KG1 (cell line): ENCODE measurements around the gene TMEM72.
"Not testable (repeated sequence)": the region's sequence is repeated elsewhere in the genome, so short reads cannot be mapped to it uniquely, and the experiment has no call there.

ENCODE experiments used
- DNase-seq: peaks from one replicate; lab custom pipeline; 2025; lab: John Stamatoyannopoulos, UW

The TMEM72 gene

DNA sequence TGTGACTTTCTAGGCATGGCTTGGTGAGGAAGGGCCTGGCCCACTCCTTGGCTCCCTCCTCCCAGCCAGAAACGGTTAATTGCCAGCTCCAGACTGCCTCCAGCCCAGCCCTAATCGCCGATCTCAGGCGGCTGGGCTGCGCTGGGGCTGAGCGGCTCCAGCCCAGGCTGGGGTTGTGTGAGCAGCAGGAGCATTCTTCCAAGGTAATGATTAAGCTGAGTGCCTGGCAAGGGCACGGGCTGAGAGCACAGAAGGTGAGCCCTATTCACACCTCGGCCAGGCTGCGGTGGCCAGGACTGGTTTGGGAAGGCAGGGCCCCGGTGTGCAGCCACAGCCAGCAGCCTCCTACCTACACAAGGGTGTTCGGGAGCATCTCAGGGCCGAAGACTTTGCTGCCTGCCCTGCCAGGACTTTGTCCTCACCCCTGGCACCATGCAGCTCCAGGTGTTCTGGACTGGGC lies at the start of gene TMEM72:
TSS of gene TMEM72 (plus strand) at position 257 of the 460 bp plus-strand sequence. CDS start at position 433, 176 bp downstream.
- DNase-seq, result no peak

DNA sequence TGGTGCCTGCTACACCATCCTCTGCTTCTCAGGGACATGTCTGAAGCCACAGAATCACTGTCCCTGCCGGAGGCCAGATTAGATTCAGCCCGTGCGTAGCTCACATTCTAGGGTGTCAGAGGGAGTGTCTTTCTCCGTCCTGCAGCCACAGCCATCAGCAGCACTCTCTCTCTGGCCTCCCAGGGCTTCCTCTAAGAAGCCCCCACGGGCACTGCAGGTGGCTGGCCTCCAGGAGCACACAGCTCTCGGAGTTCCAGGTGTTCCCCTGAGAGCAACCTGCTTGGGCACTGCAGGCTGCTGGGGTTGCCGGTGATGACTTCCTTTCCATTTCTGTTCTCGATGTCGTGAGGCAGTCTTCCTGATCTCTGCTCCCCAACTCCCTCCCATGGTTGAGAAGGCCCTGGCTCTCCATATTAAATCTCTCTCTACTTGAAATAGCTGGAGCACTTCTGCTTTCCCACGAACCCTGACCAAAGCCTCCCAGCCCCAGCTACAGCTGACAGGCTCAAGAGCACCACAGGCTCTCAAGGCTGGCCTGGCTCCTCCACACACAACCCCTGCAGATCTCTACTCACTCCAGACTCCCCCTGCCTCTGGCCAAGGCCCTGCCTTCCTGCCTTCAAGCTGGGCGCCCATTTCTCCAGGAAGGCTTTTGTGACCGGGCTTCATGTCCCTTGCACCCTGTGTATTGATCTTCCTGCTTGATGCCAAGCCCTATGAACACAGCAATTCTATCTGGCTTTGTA lies 49.0 kb upstream of the TMEM72 start:
- no peak for DNase-seq

DNA sequence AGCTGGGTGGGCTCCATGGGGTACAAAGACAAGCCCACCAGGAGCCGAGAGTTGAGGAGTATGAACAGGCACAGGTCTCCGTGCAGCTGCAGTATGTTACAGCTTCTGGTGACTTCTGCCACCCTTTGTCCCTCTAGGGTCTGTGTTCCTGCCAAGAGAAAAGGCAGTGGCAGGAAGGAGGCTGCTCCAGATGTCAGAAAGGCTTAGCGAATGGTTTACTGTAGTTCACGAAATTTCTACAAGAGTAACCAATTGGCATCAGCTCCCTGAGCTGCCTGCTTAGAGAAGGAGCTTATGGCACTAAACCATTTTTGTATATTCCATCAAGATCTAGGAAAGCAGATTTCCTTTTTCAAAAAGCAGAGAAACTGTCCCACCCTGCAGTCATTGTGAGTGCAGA lies 48.2 kb upstream of the TMEM72 start:
- DNase-seq, result no peak

GRCh38 chr10:44863344-44864047 lies 47.6 kb upstream of the TMEM72 start:
- DNase-seq, result no peak

GRCh38 chr10:44864051-44864450 lies 47.1 kb upstream of the TMEM72 start:
- DNase-seq, result no peak

GRCh38 chr10:44864637-44865288 lies 46.4 kb upstream of the TMEM72 start:
- peak; percentile 44 for DNase-seq

DNA sequence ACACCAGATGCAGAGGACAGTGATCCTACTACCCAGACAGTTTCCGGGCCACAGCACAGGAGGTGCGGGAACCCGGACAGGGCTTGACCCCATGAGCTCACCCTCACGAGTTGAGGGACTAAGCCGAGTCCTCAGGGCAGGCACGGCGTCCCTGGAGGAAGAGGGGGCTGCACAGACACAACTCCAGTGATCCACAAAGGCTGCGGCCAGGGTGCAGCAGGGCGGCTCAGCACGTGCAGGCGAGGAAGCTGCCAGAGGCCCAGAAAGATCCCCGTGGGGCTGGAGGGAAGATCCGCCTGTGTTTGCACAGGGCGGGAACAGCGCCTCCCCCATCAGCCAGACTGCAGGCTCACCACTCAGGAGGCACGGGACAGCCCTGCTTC lies 45.9 kb upstream of the TMEM72 start:
- DNase-seq, result no peak

DNA sequence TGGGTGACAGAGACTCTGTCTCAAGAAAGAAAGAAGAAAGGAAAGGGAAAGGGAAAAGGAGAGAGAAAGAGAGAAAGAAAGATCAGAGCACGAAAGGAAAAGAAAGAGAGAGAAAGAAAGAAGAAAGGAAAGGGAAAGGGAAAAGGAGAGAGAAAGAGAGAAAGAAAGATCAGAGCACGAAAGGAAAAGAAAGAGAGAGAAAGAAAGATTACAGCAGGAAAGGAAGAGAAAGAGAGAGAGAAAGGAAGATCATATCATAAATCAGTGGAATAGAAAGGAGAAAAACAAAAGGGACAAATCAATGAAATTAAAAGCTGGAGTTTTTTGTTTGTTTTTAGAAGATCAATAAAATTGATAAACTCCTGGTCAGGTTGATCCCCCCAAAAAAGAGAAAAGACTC lies 44.8 kb upstream of the TMEM72 start:
- DNase-seq, result not testable (repeated sequence)

GRCh38 chr10:44870031-44870430 lies 41.1 kb upstream of the TMEM72 start:
- DNase-seq, result no peak

- no peak for DNase-seq
Measured at GRCh38 chr10:44873160-44873559, 38.0 kb upstream of the TMEM72 start.

- no peak for DNase-seq
Measured at GRCh38 chr10:44874166-44874565, 37.0 kb upstream of the TMEM72 start.

DNA sequence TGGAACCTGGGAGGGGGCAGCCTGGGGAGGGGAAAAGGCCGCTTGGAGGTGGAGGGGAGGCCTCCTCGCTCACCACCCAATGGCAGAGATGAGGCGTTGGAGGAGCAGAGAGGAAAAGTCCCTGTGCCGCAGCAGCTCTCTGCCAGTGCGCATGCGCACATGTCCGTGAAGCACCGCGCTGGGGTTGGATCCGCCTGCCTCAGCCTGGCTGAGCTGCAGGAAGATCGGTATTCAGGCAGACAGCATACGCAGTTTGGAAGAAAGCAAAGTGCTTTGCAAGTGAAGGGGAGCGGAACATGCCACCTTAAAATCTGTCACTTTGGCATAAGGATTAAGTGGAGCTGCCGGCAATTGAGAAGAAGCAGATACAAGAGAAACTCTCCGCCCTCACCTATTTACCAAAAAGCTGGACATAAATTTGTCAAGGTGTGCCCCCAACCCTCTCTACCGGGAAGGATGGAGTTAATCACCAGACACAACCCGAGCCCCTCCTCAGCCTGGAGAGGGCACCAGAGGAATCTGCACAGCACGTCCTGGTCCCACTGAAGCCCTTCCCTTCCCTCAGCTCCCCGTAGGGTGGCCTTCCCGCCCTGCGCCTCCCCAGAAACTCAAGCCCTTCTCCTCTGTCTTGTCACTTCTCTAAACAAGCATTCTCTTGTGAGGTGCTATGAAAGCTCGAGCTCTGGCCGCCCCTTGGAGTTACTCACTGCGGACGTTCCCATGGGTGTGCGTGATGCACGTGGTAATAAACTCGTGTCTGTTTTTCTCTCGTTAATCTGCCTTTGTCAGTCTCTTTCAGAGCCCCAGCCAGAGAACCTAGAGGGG lies 32.2 kb upstream of the TMEM72 start:
- no peak for DNase-seq

GRCh38 chr10:44879531-44879899 lies 31.6 kb upstream of the TMEM72 start:
- DNase-seq, result no peak

- no peak for DNase-seq
Measured at GRCh38 chr10:44880090-44880715, 30.9 kb upstream of the TMEM72 start.

DNA sequence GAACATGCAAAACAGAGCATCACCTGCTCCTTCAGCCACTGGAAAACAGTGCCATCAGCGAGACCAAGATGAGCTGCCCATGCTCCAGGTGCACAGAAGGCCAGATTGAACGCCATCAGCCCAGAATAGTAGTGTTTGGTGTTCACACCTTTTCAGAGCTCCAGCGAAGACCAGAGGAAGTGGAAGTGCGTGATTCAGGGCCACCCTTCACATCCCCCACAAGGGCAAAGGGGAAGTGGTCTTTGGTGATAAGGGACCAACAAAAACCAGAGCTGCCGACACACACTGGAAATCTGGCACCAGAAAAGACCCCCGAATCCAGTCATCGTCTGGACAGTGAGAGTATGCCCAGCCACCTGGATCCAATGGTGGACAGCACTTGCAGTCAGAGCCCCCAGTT lies 29.5 kb upstream of the TMEM72 start:
- no peak for DNase-seq

DNA sequence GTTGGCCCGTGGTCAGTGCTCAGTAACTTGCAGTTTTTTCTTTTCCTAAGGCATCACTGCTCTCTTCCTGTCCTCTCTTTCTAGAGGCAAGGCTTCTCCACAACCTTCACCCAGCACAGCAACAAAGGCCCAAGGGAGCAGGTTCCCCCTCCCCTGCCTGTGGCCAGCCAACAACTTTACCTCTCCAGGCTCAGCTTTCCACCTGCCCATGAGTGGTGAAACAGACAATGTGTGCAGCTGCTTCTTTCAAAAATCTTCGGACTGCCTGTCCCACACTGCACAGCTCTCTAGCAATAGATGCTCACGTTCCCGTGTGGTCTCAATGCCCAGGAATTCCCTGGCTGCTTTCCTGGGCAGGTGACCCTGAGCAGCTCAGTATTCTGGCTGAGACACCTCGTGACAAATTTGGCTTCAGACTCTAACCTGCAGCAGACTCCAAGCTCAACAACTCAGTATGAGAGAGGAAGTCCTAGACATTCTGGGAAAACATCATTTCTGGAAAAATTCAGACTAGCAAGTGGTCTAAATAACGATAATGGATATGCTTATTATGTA lies 28.9 kb upstream of the TMEM72 start:
- DNase-seq, result no peak

GRCh38 chr10:44883593-44884331 lies 27.4 kb upstream of the TMEM72 start:
- DNase-seq, result no peak

- no peak for DNase-seq
Measured at GRCh38 chr10:44885710-44886109, 25.4 kb upstream of the TMEM72 start.

- DNase-seq, result no peak
Measured at GRCh38 chr10:44886966-44887365, 24.2 kb upstream of the TMEM72 start.

- no peak for DNase-seq
Measured at GRCh38 chr10:44888886-44889285, 22.3 kb upstream of the TMEM72 start.

GRCh38 chr10:44889834-44890233 lies 21.3 kb upstream of the TMEM72 start:
- DNase-seq, result no peak
